ENCODE results near the gene MAMSTR. TPM values are rescaled to one million over a fixed set of nuclear protein-coding genes. Genes with fewer than 3 reads are reported as not detected.

The MAMSTR gene
- total RNA-seq, 1 donor from 2014 or later: 1.4 TPM

GRCh38 chr19:48746738-48747575 lies 27.4 kb upstream of the MAMSTR start, which contains the start of gene IZUMO1:
Gene IZUMO1, minus strand, starts transcription at chr19:48746909. Its CDS starts 1,050 bp downstream, at chr19:48745859.
- intact Hi-C loops (cut with micrococcal nuclease): loop anchor here (1.0 to 5.0 kb wide), 6 partner anchors 9 to 380 kb away; partner anchors contain the start of gene LMTK3

GRCh38 chr19:48746110-48746509 lies 26.6 kb upstream of the MAMSTR start:
- intact Hi-C loops (cut with micrococcal nuclease): loop anchor here (2.0 to 5.0 kb wide), 3 partner anchors 49 to 381 kb away; partner anchors contain the start of gene LMTK3

- intact Hi-C loops (cut with micrococcal nuclease): loop anchor here (1.0 to 5.0 kb wide), 4 partner anchors 20 to 382 kb away; partner anchors contain the start of gene LMTK3
Measured at GRCh38 chr19:48745208-48745995, 25.9 kb upstream of the MAMSTR start.

- intact Hi-C loops (cut with micrococcal nuclease): no loop called here
Measured at GRCh38 chr19:48742096-48742495, 22.6 kb upstream of the MAMSTR start.

- intact Hi-C loops (cut with micrococcal nuclease): loop anchor here (2.0 kb wide), 1 partner anchor 249 kb away; no protein-coding TSS in a partner anchor
Measured at GRCh38 chr19:48741129-48741999, 21.8 kb upstream of the MAMSTR start.

- intact Hi-C loops (cut with micrococcal nuclease): loop anchor here (2.0 kb wide), 1 partner anchor 248 kb away; no protein-coding TSS in a partner anchor
Measured at GRCh38 chr19:48740164-48740972, 20.8 kb upstream of the MAMSTR start, which contains the start of gene RASIP1. Gene RASIP1, minus strand, starts transcription at chr19:48740610. Its CDS starts 328 bp downstream, at chr19:48740282.

- intact Hi-C loops (cut with micrococcal nuclease): loop anchor here (1.0 to 2.0 kb wide), 2 partner anchors 64 to 247 kb away; no protein-coding TSS in a partner anchor
Measured at GRCh38 chr19:48739404-48740163, 20.1 kb upstream of the MAMSTR start.

GRCh38 chr19:48738557-48739403 lies 19.3 kb upstream of the MAMSTR start:
- intact Hi-C loops (cut with micrococcal nuclease): loop anchor here (1.0 kb wide), 6 partner anchors 9 to 92 kb away; partner anchors contain the start of gene CA11

GRCh38 chr19:48737360-48737998 lies 18.0 kb upstream of the MAMSTR start:
- intact Hi-C loops (cut with micrococcal nuclease): no loop called here

- intact Hi-C loops (cut with micrococcal nuclease): no loop called here
Measured at GRCh38 chr19:48735031-48735615, 15.6 kb upstream of the MAMSTR start.

GRCh38 chr19:48734625-48735024 lies 15.1 kb upstream of the MAMSTR start:
- intact Hi-C loops (cut with micrococcal nuclease): no loop called here

GRCh38 chr19:48731452-48731851 lies 11.9 kb upstream of the MAMSTR start:
- intact Hi-C loops (cut with micrococcal nuclease): no loop called here

GRCh38 chr19:48728911-48729664 lies 9.6 kb upstream of the MAMSTR start:
- intact Hi-C loops (cut with micrococcal nuclease): loop anchor here (10.0 kb wide), 1 partner anchor 314 kb away; no protein-coding TSS in a partner anchor

- intact Hi-C loops (cut with micrococcal nuclease): loop anchor here (1.0 to 10.0 kb wide), 3 partner anchors 12 to 312 kb away; no protein-coding TSS in a partner anchor
Measured at GRCh38 chr19:48726556-48726955, 7.0 kb upstream of the MAMSTR start.

GRCh38 chr19:48724796-48725753 lies 5.5 kb upstream of the MAMSTR start:
- intact Hi-C loops (cut with micrococcal nuclease): loop anchor here (1.0 to 10.0 kb wide), 2 partner anchors 20 to 310 kb away; no protein-coding TSS in a partner anchor
